Upper lobe of left lung (tissue), 6 donors: ENCODE measurements around the gene SEC14L2. TPM values are rescaled to one million over a fixed set of nuclear protein-coding genes. Genes with fewer than 3 reads are reported as not detected.
"Not testable (repeated sequence)": the region's sequence is repeated elsewhere in the genome, so short reads cannot be mapped to it uniquely, and the experiment has no call there.

Source experiments
- ATAC-seq, 2 donors: fragments of 200-7000 bp; cut with Tn5 transposase; one replicate each; pipeline ENCODE4 v1.9.1; 2022; ENCODE audit warnings: mild to moderate bottlenecking in 2 of 2, moderate library complexity in 2 of 2; ENCODE audit not compliant: low FRiP score in 2 of 2
- DNase-seq, 2 donors: peaks; one replicate each; pipeline ENCODE4 v3.0.0-alpha.2; 2019 to 2020
- H3K27ac ChIP-seq, 4 donors: fragments of 200-600 bp; sonication (generic); one replicate each; pipeline ENCODE4 v1.5.1; 2016 to 2019
- H3K27me3 ChIP-seq, 4 donors: fragments of 200-600 bp; sonication (generic); one replicate each; pipeline ENCODE4 v1.5.1; 2017 to 2019
- H3K36me3 ChIP-seq, 4 donors: fragments of 200-600 bp; sonication (generic); one replicate each; pipeline ENCODE4 v1.5.1; 2016 to 2019
- H3K4me1 ChIP-seq, 4 donors: fragments of 200-600 bp; sonication (generic); one replicate each; pipeline ENCODE4 v1.5.1; 2018 to 2019
- H3K4me3 ChIP-seq, 4 donors: fragments of 200-600 bp; sonication (generic); one replicate each; pipeline ENCODE4 v1.5.1; 2017 to 2019; ENCODE audit warnings: mild to moderate bottlenecking in 2 of 4, moderate library complexity in 1 of 4
- H3K9me3 ChIP-seq, 4 donors: fragments of 200-600 bp; sonication (generic); one replicate each; pipeline ENCODE4 v1.5.1; 2018 to 2019
- EP300 ChIP-seq, 4 donors: sonication (generic); formaldehyde crosslinking; IDR thresholded peaks; one replicate each; pipeline ENCODE4 v1.5.1; 2017; ENCODE audit warnings: antibody characterized with exemption in 4 of 4, control low read depth in 2 of 4
- POLR2A ChIP-seq, 4 donors: fragments of 450-650 bp; IDR thresholded peaks; one replicate each; pipeline ENCODE4 v1.5.1; 2016 to 2017; ENCODE audit warnings: antibody characterized with exemption in 4 of 4, mild to moderate bottlenecking in 2 of 4
- POLR2AphosphoS5 ChIP-seq, 2 donors: sonication (generic); formaldehyde crosslinking; IDR thresholded peaks; one replicate each; pipeline ENCODE4 v1.5.1; 2017; ENCODE audit warnings: antibody characterized with exemption in 2 of 2
- WGBS, 2 donors: methylation state at CpG; one replicate each; pipeline ENCODE4 v1.1.5; 2017 to 2018; 5-methylcytosine and 5-hydroxymethylcytosine counted together
- total RNA-seq, 6 donors: library from RNA; depleted of rRNA in 4 of 6; stranded (reverse); fragments of >200 nt in 4 of 6; gene quantifications; one replicate each; pipeline versions ENCODE4 v1.1.0 to v1.2.1, GENCODE V29; 2016 to 2021
- TF ChIP-seq, protein P1 (sequence below), 6 experiments: fragments of 450-650 bp in 4 of 6; fragments of 200-600 bp in 2 of 6; sonication (generic) in 2 of 6; IDR thresholded peaks; one replicate each; pipeline ENCODE4 v1.5.1; 2016 to 2019; ENCODE audit warnings: antibody characterized with exemption in 6 of 6
- donor health status: DM: no; HTN: no; CAD: no; lungs with moderate emphysema.
- donor health status: DM: no; HTN: yes; CAD: no; lungs with severe emphysema.

SEC14L2 gene
- total RNA-seq, 6 donors from 2014 or later, result 5.6 to 12.6 (median 8.4) TPM

DNA sequence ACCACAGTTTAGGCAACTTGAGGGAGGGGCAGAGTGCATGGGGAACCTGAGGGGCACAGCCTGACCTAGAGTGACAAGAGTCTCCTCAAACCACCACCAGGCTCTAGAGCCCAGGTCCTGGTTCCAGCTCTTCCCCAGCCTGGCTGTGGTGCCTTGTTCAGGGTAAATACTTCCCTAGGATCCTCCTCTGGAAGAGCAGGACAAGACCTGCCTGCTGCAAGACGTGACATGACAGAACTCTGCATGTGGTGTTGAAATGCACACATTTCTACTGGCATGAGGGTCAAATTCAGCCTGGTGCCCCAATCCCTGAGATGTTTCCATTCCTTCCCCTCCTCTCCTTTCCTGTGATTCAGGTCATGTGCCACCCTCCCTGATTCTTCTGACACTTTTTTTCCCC is 3.3 kb downstream of the SEC14L2 start:
- peaks cover 0 to 26% (median 0%) of the 10 kb centered on the region in 4 donors for H3K27me3 ChIP-seq
- no peaks in the 10 kb centered on the region for H3K9me3 ChIP-seq
- H3K27ac ChIP-seq, result no peak overlapping the region
- DNase-seq (no peak), ATAC-seq (no peak)
- no peak overlapping the region for H3K4me3 ChIP-seq
- WGBS, 2 donors, result 77 to 82% methylated on average over 1 of the region's 1 CpG
- H3K36me3 ChIP-seq, result no peaks in the 10 kb centered on the region
- H3K4me1 ChIP-seq, result peaks cover 20 to 27% (median 22%) of the 10 kb centered on the region in 4 donors
- TF ChIP-seq, protein P1, sequence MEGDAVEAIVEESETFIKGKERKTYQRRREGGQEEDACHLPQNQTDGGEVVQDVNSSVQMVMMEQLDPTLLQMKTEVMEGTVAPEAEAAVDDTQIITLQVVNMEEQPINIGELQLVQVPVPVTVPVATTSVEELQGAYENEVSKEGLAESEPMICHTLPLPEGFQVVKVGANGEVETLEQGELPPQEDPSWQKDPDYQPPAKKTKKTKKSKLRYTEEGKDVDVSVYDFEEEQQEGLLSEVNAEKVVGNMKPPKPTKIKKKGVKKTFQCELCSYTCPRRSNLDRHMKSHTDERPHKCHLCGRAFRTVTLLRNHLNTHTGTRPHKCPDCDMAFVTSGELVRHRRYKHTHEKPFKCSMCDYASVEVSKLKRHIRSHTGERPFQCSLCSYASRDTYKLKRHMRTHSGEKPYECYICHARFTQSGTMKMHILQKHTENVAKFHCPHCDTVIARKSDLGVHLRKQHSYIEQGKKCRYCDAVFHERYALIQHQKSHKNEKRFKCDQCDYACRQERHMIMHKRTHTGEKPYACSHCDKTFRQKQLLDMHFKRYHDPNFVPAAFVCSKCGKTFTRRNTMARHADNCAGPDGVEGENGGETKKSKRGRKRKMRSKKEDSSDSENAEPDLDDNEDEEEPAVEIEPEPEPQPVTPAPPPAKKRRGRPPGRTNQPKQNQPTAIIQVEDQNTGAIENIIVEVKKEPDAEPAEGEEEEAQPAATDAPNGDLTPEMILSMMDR (IDR thresholded peaks at IDR 0.05), result no peak
- TF ChIP-seq POLR2A (IDR thresholded peaks at IDR 0.05), result no peak
- TF ChIP-seq POLR2AphosphoS5 (IDR thresholded peaks at IDR 0.05), result no peak
- no peak for TF ChIP-seq EP300 (IDR thresholded peaks at IDR 0.05)

DNA sequence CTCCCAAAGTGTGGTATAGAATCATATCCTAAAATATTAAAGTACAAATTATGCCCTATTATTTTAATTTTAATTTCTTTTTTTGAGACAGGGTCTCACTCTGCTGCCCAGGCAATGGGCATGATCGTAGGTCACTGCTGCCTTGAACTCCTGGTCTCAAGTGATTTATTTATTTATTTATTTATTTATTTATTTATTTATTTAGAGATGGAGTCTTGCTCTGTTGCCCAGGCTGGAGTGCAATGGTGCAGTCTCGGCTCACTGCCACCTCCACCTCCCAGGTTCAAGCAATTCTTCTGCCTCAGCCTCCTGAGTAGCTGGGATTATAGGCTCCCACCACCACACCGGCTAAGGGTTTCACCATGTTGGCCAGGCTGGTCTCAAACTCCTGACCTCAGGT is 4.2 kb downstream of the SEC14L2 start:
- 93 to 99% methylated on average over 3 of the region's 3 CpGs for WGBS, 2 donors
- not testable (repeated sequence) for H3K9me3 ChIP-seq, H3K4me3 ChIP-seq, ATAC-seq, H3K27ac ChIP-seq, DNase-seq, H3K36me3 ChIP-seq
- Histone ChIP-seq H3K27me3 (peaks cover 0 to 26% (median 0%) of the 10 kb centered on the region in 4 donors), H3K4me1 (peaks cover 20 to 27% (median 22%) of the 10 kb centered on the region in 4 donors)

DNA sequence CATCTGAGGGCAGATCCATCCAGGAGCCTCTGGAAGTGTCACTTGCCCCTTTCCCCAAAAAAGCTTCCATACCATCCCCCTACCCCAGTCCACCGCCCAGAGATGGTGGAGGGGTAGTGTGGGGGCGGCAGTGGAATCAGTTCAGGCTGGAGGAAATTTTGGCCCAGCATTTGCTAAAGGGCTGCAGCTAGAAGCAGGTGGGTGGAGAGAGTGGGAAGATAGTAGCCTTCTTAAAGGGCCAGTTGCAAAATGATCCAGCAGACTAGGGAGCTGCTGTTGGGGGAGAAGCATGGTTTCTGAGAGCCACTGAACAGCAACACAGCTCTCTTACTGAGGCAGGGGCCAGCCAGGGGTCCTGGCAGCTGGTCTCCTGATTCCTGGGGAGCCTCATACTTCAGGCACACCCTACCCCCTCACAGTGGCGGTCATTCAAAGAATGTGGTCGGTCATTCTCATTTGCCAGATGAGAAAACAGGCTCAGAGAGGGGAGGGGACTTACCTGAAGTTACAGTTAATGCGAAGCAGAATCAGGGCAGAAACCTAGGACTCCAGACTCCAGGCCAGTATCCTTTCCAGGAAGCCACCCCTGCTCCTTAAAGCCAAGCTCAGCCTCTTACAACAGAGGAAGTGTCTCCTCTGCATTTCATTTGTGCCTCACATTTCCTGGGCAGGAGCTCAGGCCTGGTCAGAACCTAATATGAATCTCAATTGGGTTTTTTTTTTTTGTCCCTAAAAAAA is 5.4 kb downstream of the SEC14L2 start:
- TF ChIP-seq POLR2AphosphoS5 (IDR thresholded peaks at IDR 0.05), result no peak
- TF ChIP-seq EP300 (IDR thresholded peaks at IDR 0.05), result no peak
- TF ChIP-seq, protein P1 (IDR thresholded peaks at IDR 0.05), result no peak
- no peak for TF ChIP-seq POLR2A (IDR thresholded peaks at IDR 0.05)
- Histone ChIP-seq H3K27ac (no peak overlapping the region), H3K36me3 (peaks cover 0 to 4% (median 0%) of the 10 kb centered on the region in 4 donors), H3K9me3 (no peaks in the 10 kb centered on the region), H3K27me3 (peaks cover 0 to 18% (median 0%) of the 10 kb centered on the region in 4 donors), H3K4me3 (no peak overlapping the region), H3K4me1 (peaks cover 11 to 18% (median 13%) of the 10 kb centered on the region in 4 donors)
- DNase-seq, result no peak
- ATAC-seq, result no peak
- 85 to 91% methylated on average over 5 of the region's 5 CpGs for WGBS, 2 donors

DNA sequence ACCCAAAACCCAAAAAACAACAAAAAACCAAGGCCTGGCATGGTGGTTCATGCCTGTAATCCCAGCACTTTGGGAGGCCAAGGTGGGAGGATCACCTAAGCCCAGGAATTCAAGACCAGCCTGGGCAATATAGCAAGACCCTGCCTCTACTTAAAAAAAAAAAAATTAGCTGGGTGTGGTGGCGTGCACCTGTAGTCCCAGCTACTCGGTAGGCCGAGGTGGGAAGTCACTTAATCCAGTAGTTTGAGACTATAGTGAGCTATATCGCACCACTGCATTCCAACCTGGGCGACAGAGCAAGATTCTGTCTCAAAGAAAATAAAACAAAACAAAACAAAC is 5.9 kb downstream of the SEC14L2 start:
- peaks cover 0 to 14% (median 0%) of the 10 kb centered on the region in 4 donors for H3K27me3 ChIP-seq
- H3K27ac ChIP-seq, H3K4me3 ChIP-seq, DNase-seq, H3K36me3 ChIP-seq, ATAC-seq, H3K9me3 ChIP-seq: not testable (repeated sequence)
- peaks cover 5 to 13% (median 8%) of the 10 kb centered on the region in 4 donors for H3K4me1 ChIP-seq
- WGBS, 2 donors, result 95 to 98% methylated on average over 5 of the region's 5 CpGs

DNA sequence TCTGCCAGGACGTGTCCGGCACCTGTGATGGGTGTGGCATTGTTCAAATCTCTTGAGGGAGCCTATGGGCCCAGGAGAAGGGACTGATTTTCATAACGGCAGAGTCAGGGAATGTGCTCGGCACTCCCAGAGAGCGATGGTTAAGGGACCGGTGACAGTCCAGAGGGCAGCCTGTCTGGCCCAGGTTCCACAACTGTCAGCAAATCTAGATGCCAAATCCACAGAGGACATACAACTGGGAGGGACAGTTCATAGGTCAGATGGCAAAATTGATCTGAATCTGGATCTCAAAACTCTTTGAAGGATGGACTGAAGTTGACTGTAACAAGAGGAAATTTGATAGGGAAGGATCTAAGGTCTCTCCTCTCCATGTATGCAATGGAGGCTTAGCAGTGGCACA is 7.5 kb downstream of the SEC14L2 start:
- 75 to 87% methylated on average over 6 of the region's 6 CpGs for WGBS, 2 donors
- Histone ChIP-seq H3K4me1 (no peaks in the 10 kb centered on the region), H3K4me3 (no peak overlapping the region), H3K9me3 (no peaks in the 10 kb centered on the region), H3K36me3 (peaks cover 0 to 14% (median 0%) of the 10 kb centered on the region in 4 donors), H3K27me3 (no peaks in the 10 kb centered on the region), H3K27ac (no peak overlapping the region)
- no peak for DNase-seq
- TF ChIP-seq POLR2AphosphoS5 (IDR thresholded peaks at IDR 0.05), result no peak
- no peak for TF ChIP-seq EP300 (IDR thresholded peaks at IDR 0.05)
- TF ChIP-seq, protein P1 (IDR thresholded peaks at IDR 0.05), result no peak
- no peak for TF ChIP-seq POLR2A (IDR thresholded peaks at IDR 0.05)
- ATAC-seq, result no peak

DNA sequence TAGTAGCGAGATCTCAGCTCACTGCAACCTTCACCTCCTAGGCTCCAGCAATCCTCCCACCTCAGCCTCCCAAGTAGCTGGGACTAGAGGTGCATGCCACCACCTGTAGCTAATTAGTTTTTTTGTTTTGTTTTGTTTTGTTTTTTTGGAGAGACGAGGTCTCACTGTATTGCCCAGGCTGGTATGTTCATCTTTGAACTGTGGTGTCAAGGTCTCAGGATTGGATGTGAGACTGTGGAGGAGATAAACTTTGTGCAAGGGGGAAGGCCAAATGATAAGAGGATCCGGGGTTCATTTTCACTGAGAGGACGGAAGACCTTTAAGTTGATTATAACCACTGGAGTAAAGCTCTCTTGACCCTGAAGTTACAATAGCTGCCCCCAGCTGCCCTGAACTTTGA is 8.9 kb downstream of the SEC14L2 start:
- Histone ChIP-seq H3K27me3 (no peaks in the 10 kb centered on the region), H3K4me1 (no peaks in the 10 kb centered on the region), H3K36me3 (peaks cover 0 to 26% (median 5%) of the 10 kb centered on the region in 4 donors), H3K4me3 (no peak overlapping the region), H3K9me3 (no peaks in the 10 kb centered on the region), H3K27ac (no peak overlapping the region)
- ATAC-seq (no peak), DNase-seq (no peak)
- WGBS, 2 donors, result 66 to 67% methylated on average over 4 of the region's 4 CpGs
- no peak for TF ChIP-seq EP300 (IDR thresholded peaks at IDR 0.05)
